ENCODE data around the gene SAPCD1. TPM values are rescaled to one million over a fixed set of nuclear protein-coding genes. Genes with fewer than 3 reads are reported as not detected.

The SAPCD1 gene

Small RNA genes lying within 50 kb of the gene (small RNA-seq; reads per million reads assigned to genes)
- gene LY6G6D (not detected), gene MSH5-SAPCD1 (not detected), gene RF00019 (not detected), gene RNU6-850P (not detected), gene SAPCD1 (not detected)

All from skeletal muscle satellite cell (primary cell).